ENCODE measurements around the gene MED13L. TPM values are rescaled to one million over a fixed set of nuclear protein-coding genes. Genes with fewer than 3 reads are reported as not detected.

The MED13L gene
- total RNA-seq, 4 donors from 2014 or later, result 173 to 222 (median 192) TPM

GRCh38 chr12:116156614-116157013, 120.9 kb downstream of the MED13L start:
- no peak for ATAC-seq
- Histone ChIP-seq H3K27me3 (no peaks in the 10 kb centered on the region), H3K36me3 (no peaks in the 10 kb centered on the region), H3K4me1 (peaks cover 24 to 85% (median 28%) of the 10 kb centered on the region in 3 donors), H3K4me3 (no peak overlapping the region), H3K27ac (no peak overlapping the region), H3K9me3 (no peaks in the 10 kb centered on the region)
- 84 to 88% methylated on average over 4 of the region's 4 CpGs for WGBS, 2 donors (ENCODE audit: low coverage in 1 of 2)
- TF ChIP-seq CTCF (IDR thresholded peaks at IDR 0.05) (no peak), EP300 (IDR thresholded peaks at IDR 0.05) (no peak), POLR2AphosphoS5 (IDR thresholded peaks at IDR 0.05) (no peak), POLR2A (IDR thresholded peaks at IDR 0.05) (no peak)

- Histone ChIP-seq H3K27me3 (no peaks in the 10 kb centered on the region), H3K4me3 (no peak overlapping the region), H3K9me3 (no peaks in the 10 kb centered on the region), H3K36me3 (no peaks in the 10 kb centered on the region), H3K27ac (no peak overlapping the region), H3K4me1 (peaks cover 24 to 83% (median 27%) of the 10 kb centered on the region in 3 donors)
- WGBS, 2 donors (ENCODE audit: low coverage in 1 of 2), result 76 to 85% methylated on average over 7 to 8 of the region's 8 CpGs
- TF ChIP-seq CTCF (IDR thresholded peaks at IDR 0.05), result no peak
- ATAC-seq, result no peak
Measured at GRCh38 chr12:116155383-116155782, 122.1 kb downstream of the MED13L start.

GRCh38 chr12:116153983-116154382, 123.5 kb downstream of the MED13L start:
- TF ChIP-seq EP300 (IDR thresholded peaks at IDR 0.05) (no peak), POLR2AphosphoS5 (IDR thresholded peaks at IDR 0.05) (no peak), POLR2A (IDR thresholded peaks at IDR 0.05) (no peak), CTCF (IDR thresholded peaks at IDR 0.05) (no peak)
- Histone ChIP-seq H3K27ac (no peak overlapping the region), H3K4me1 (peaks cover 23 to 83% (median 28%) of the 10 kb centered on the region in 3 donors), H3K9me3 (no peaks in the 10 kb centered on the region), H3K27me3 (no peaks in the 10 kb centered on the region), H3K36me3 (no peaks in the 10 kb centered on the region), H3K4me3 (no peak overlapping the region)
- ATAC-seq, result no peak
- WGBS, 2 donors (ENCODE audit: low coverage in 1 of 2), result 50 to 77% methylated on average over 2 of the region's 2 CpGs

GRCh38 chr12:116153113-116153512, 124.4 kb downstream of the MED13L start:
- no peaks in the 10 kb centered on the region for H3K9me3 ChIP-seq
- no peaks in the 10 kb centered on the region for H3K36me3 ChIP-seq
- no peak overlapping the region for H3K4me3 ChIP-seq
- no peak overlapping the region for H3K27ac ChIP-seq
- no peak for ATAC-seq
- H3K27me3 ChIP-seq, result no peaks in the 10 kb centered on the region
- TF ChIP-seq POLR2A (IDR thresholded peaks at IDR 0.05) (no peak), CTCF (IDR thresholded peaks at IDR 0.05) (no peak), POLR2AphosphoS5 (IDR thresholded peaks at IDR 0.05) (no peak), EP300 (IDR thresholded peaks at IDR 0.05) (no peak)
- peaks cover 19 to 83% (median 32%) of the 10 kb centered on the region in 3 donors for H3K4me1 ChIP-seq

- no peaks in the 10 kb centered on the region for H3K27me3 ChIP-seq
- TF ChIP-seq EP300 (IDR thresholded peaks at IDR 0.05) (no peak), POLR2AphosphoS5 (IDR thresholded peaks at IDR 0.05) (no peak), CTCF (IDR thresholded peaks at IDR 0.05) (no peak), POLR2A (IDR thresholded peaks at IDR 0.05) (no peak)
- WGBS, 2 donors (ENCODE audit: low coverage in 1 of 2), result 50 to 51% methylated on average over 3 to 4 of the region's 4 CpGs
- no peak overlapping the region for H3K27ac ChIP-seq
- H3K4me3 ChIP-seq, result no peak overlapping the region
- H3K4me1 ChIP-seq, result peaks cover 18 to 83% (median 32%) of the 10 kb centered on the region in 3 donors
- no peaks in the 10 kb centered on the region for H3K9me3 ChIP-seq
- H3K36me3 ChIP-seq, result no peaks in the 10 kb centered on the region
- ATAC-seq, result no peak
Measured at GRCh38 chr12:116152268-116152667, 125.2 kb downstream of the MED13L start.
